DOHH2 (cell line): Measurements from ENCODE around the gene PPM1H.

Experiments
- H3F3A ChIP-seq: fragments of 200-600 bp; sonication (generic), shearing (Covaris generic); 2 replicates; pipeline ENCODE4 v1.6.0; 2016; ENCODE audit warnings: antibody characterized with exemption, mild to moderate bottlenecking; ENCODE audit not compliant: control insufficient read depth, insufficient read depth
- H3K27ac ChIP-seq: fragments of 200-600 bp; sonication (generic); 2 replicates; pipeline ENCODE4 v1.5.1; 2014; ENCODE audit warnings: low read depth, mild to moderate bottlenecking, low read length, moderate library complexity
- H3K27me3 ChIP-seq: fragments of 200-600 bp; sonication (generic); 2 replicates; pipeline ENCODE4 v1.6.1; 2014; ENCODE audit warnings: mild to moderate bottlenecking, low read length, mixed read lengths; ENCODE audit not compliant: control insufficient read depth
- H3K36me3 ChIP-seq: fragments of 200-600 bp; sonication (generic); 2 replicates; pipeline ENCODE4 v1.6.1; 2014; ENCODE audit warnings: mild to moderate bottlenecking, low read length, moderate library complexity, mixed read lengths; ENCODE audit not compliant: control insufficient read depth
- H3K4me1 ChIP-seq: fragments of 200-600 bp; sonication (generic); 2 replicates; pipeline ENCODE4 v1.6.1; 2014; ENCODE audit warnings: mild to moderate bottlenecking, low read length, mixed read lengths; ENCODE audit not compliant: control insufficient read depth
- H3K4me2 ChIP-seq: fragments of 200-600 bp; sonication (generic); 2 replicates; pipeline ENCODE4 v1.6.0; 2014; ENCODE audit warnings: mild to moderate bottlenecking, low read length, moderate library complexity
- H3K4me3 ChIP-seq: fragments of 200-600 bp; sonication (generic); 2 replicates; pipeline ENCODE4 v1.5.1; 2014; ENCODE audit warnings: mild to moderate bottlenecking, low read length, mixed read lengths
- H3K79me2 ChIP-seq: fragments of 200-600 bp; sonication (generic); 2 replicates; pipeline ENCODE4 v1.6.1; 2014; ENCODE audit warnings: mild to moderate bottlenecking, low read length, mixed read lengths; ENCODE audit not compliant: control insufficient read depth
- H3K9me2 ChIP-seq: fragments of 200-600 bp; sonication (generic); replicated peaks from 2 replicates; pipeline ENCODE4 v1.6.1; 2014; ENCODE audit warnings: mild to moderate bottlenecking, low read length, mixed read lengths; ENCODE audit not compliant: control insufficient read depth
- H3K9me3 ChIP-seq: fragments of 200-600 bp; sonication (generic); 2 replicates; pipeline ENCODE4 v1.6.1; 2014; ENCODE audit warnings: antibody characterized with exemption, low read length, mixed read lengths; ENCODE audit not compliant: control insufficient read depth, insufficient read depth
- H4K20me1 ChIP-seq: fragments of 200-600 bp; sonication (generic); 2 replicates; pipeline ENCODE4 v1.6.0; 2014; ENCODE audit warnings: low read depth, mild to moderate bottlenecking, antibody characterized with exemption, low read length, moderate library complexity; ENCODE audit not compliant: control insufficient read depth, insufficient read depth
- CTCF ChIP-seq: fragments of 200-600 bp; sonication (generic); IDR thresholded peaks from one replicate; pipeline ENCODE4 v1.5.1; 2014; ENCODE audit warnings: antibody characterized with exemption, mild to moderate bottlenecking, low read depth, low read length; ENCODE audit not compliant: poor library complexity, severe bottlenecking
- EZH2phosphoT487 ChIP-seq: fragments of 200-600 bp; sonication (generic); IDR thresholded peaks from 2 replicates; pipeline ENCODE4 v1.6.1; 2017; ENCODE audit warnings: borderline replicate concordance, mild to moderate bottlenecking, antibody characterized with exemption, low read length, moderate library complexity, mixed read lengths

PPM1H gene

GRCh38 chr12:62651138-62651537, 283.8 kb downstream of the PPM1H start:
- Histone ChIP-seq H4K20me1 (no peaks in the 10 kb centered on the region), H3K27me3 (peaks cover 1% of the 10 kb centered on the region; the same call in 1 of the 2 replicates), H3K36me3 (no peaks in the 10 kb centered on the region), H3K9me3 (no peaks in the 10 kb centered on the region; the same call in 1 of the 2 replicates), H3K4me2 (no peak overlapping the region), H3K79me2 (no peaks in the 10 kb centered on the region), H3K4me3 (no peak overlapping the region), H3F3A (no peaks in the 10 kb centered on the region), H3K27ac (no peak overlapping the region), H3K9me2 (no peaks in the 10 kb centered on the region), H3K4me1 (no peaks in the 10 kb centered on the region)
- no peak for TF ChIP-seq EZH2phosphoT487
- no peak for TF ChIP-seq CTCF

- H3F3A ChIP-seq, result no peaks in the 10 kb centered on the region
- H3K79me2 ChIP-seq, result no peaks in the 10 kb centered on the region
- H3K4me3 ChIP-seq, result no peak overlapping the region
- H3K36me3 ChIP-seq, result no peaks in the 10 kb centered on the region
- H3K27me3 ChIP-seq, result 0 out of 2 replicates have a peak, but pooled peaks cover under 1% of the 10 kb centered on the region
- H3K9me2 ChIP-seq, result no peaks in the 10 kb centered on the region
- H3K9me3 ChIP-seq, result no peaks in the 10 kb centered on the region
- TF ChIP-seq EZH2phosphoT487, result no peak
- TF ChIP-seq CTCF, result no peak
- H3K27ac ChIP-seq, result no peak overlapping the region
- no peak overlapping the region for H3K4me2 ChIP-seq
- no peaks in the 10 kb centered on the region for H3K4me1 ChIP-seq
- H4K20me1 ChIP-seq, result no peaks in the 10 kb centered on the region
Measured at GRCh38 chr12:62649412-62650138, 285.4 kb downstream of the PPM1H start.

GRCh38 chr12:62647586-62647985, 287.4 kb downstream of the PPM1H start:
- H3F3A ChIP-seq, result no peaks in the 10 kb centered on the region
- H3K36me3 ChIP-seq, result no peaks in the 10 kb centered on the region
- no peak overlapping the region for H3K4me2 ChIP-seq
- no peaks in the 10 kb centered on the region for H3K9me3 ChIP-seq
- no peak overlapping the region for H3K4me3 ChIP-seq
- no peaks in the 10 kb centered on the region for H3K9me2 ChIP-seq
- TF ChIP-seq CTCF (no peak), EZH2phosphoT487 (no peak)
- H3K4me1 ChIP-seq, result no peaks in the 10 kb centered on the region
- H3K27me3 ChIP-seq, result 0 out of 2 replicates have a peak, but pooled peaks cover 2% of the 10 kb centered on the region
- no peaks in the 10 kb centered on the region for H3K79me2 ChIP-seq
- no peaks in the 10 kb centered on the region for H4K20me1 ChIP-seq
- no peak overlapping the region for H3K27ac ChIP-seq
